ENCODE measurements around the gene TMEM47. TPM values are rescaled to one million over a fixed set of nuclear protein-coding genes. Genes with fewer than 3 reads are reported as not detected.

The TMEM47 gene
- 14.2 and 25.9 TPM in 2 replicates for total RNA-seq

DNA sequence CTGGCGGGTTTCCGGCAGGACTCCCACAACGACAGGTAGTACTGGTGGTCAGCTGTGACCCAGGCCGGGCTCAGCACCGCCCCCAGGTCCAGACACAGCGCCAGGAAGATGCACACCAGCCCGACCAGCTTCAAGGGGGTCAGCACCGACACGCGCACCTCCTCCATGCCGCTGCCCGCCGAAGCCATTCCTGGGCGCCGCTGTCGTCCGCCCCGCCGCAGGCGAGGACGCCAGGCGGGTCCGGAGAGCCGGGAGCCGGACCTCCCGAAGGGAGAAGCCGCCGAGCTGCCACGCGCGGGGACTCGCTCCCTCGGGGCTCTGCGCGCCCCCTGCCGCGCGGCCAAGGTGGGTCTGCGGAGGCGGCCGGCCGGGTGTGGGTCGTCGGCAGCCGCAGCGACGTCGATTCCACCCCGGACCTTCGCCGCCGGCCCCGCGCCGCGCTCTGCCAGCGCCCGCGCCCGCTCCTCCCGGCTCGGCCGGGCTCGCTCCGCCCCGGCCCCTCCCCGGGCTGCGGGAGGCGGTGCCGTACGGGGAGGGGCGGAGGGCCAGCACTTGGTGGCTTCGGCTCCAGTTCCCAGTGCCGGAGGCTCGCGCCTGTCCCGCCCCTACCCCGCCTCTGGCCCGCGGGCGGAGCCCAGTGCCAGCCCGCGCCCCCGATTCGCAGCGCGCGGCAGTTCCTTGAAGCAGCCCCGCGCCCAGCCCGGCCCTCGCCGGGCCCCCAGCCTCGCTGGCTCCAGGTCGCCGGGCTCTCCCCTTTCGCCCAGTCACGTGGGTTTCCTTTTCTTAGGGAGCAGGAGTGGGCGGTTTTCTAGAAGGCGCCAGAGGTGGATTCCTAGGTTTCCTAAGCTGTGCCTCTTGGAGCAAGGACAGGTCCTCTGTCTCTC, at the start of gene TMEM47:
Gene TMEM47, minus strand, starts transcription at position 444 of the 884 bp plus-strand sequence. Its CDS starts 256 bp downstream, at position 188.

All from bladder microvascular endothelial cell (primary cell).